ENCODE measurements around the gene HS6ST1. TPM values are rescaled to one million over a fixed set of nuclear protein-coding genes. Genes with fewer than 3 reads are reported as not detected.

HS6ST1 gene
- total RNA-seq, 1 donor from 2014 or later: 68.5 TPM

GRCh38 chr2:128272601-128273468 is 45.8 kb downstream of the HS6ST1 start:
- no peaks in the 10 kb centered on the region for H3K36me3 ChIP-seq
- no peak overlapping the region for H3K4me3 ChIP-seq
- no peak overlapping the region for H3K27ac ChIP-seq
- no peaks in the 10 kb centered on the region for H3K27me3 ChIP-seq
- TF ChIP-seq, protein P1, sequence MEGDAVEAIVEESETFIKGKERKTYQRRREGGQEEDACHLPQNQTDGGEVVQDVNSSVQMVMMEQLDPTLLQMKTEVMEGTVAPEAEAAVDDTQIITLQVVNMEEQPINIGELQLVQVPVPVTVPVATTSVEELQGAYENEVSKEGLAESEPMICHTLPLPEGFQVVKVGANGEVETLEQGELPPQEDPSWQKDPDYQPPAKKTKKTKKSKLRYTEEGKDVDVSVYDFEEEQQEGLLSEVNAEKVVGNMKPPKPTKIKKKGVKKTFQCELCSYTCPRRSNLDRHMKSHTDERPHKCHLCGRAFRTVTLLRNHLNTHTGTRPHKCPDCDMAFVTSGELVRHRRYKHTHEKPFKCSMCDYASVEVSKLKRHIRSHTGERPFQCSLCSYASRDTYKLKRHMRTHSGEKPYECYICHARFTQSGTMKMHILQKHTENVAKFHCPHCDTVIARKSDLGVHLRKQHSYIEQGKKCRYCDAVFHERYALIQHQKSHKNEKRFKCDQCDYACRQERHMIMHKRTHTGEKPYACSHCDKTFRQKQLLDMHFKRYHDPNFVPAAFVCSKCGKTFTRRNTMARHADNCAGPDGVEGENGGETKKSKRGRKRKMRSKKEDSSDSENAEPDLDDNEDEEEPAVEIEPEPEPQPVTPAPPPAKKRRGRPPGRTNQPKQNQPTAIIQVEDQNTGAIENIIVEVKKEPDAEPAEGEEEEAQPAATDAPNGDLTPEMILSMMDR (IDR thresholded peaks at IDR 0.05): no peak
- TF ChIP-seq POLR2AphosphoS5 (IDR thresholded peaks at IDR 0.05; ENCODE audit: insufficient read depth in 1 of 2, low read depth in 1 of 2) (no peak), POLR2A (IDR thresholded peaks at IDR 0.05) (no peak)
- peaks cover 22% of the 10 kb centered on the region for H3K4me1 ChIP-seq
- no peak for DNase-seq (ENCODE audit: extremely low spot score in 2 of 2)
- no peaks in the 10 kb centered on the region for H3K9me3 ChIP-seq
- intact Hi-C loops (cut with DNase I): no loop called here

- Histone ChIP-seq H3K9me3 (no peaks in the 10 kb centered on the region), H3K4me3 (no peak overlapping the region), H3K36me3 (no peaks in the 10 kb centered on the region), H3K27ac (no peak overlapping the region), H3K4me1 (peaks cover 22% of the 10 kb centered on the region), H3K27me3 (no peaks in the 10 kb centered on the region)
- TF ChIP-seq, protein P1 (IDR thresholded peaks at IDR 0.05): no peak
- TF ChIP-seq POLR2A (IDR thresholded peaks at IDR 0.05): no peak
- TF ChIP-seq POLR2AphosphoS5 (IDR thresholded peaks at IDR 0.05; ENCODE audit: insufficient read depth in 1 of 2, low read depth in 1 of 2): no peak
- intact Hi-C loops (cut with DNase I): no loop called here
- DNase-seq (ENCODE audit: extremely low spot score in 2 of 2): no peak
Measured at GRCh38 chr2:128271911-128272600, 46.6 kb downstream of the HS6ST1 start.

DNA sequence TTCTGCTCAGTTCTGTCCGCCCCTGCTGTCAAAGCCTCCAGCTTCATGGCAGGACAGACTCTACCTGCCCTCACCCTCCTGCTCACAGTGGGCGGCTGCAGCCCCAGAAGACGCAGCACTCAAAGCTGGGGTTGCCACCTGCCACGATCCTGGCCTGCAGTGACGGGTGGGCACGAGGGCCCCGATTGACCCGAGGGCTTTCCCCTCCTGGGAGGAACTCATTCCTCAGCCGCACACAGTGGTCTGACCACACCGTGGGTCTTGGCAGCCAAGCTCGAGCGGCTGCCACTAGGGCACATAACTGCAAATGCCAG is 47.1 kb downstream of the HS6ST1 start:
- peaks cover 22% of the 10 kb centered on the region for H3K4me1 ChIP-seq
- no peak for DNase-seq (ENCODE audit: extremely low spot score in 2 of 2)
- TF ChIP-seq POLR2AphosphoS5 (IDR thresholded peaks at IDR 0.05; ENCODE audit: insufficient read depth in 1 of 2, low read depth in 1 of 2): no peak
- TF ChIP-seq POLR2A (IDR thresholded peaks at IDR 0.05): no peak
- TF ChIP-seq, protein P1 (IDR thresholded peaks at IDR 0.05): no peak
- no peak overlapping the region for H3K27ac ChIP-seq
- no peak overlapping the region for H3K4me3 ChIP-seq
- no peaks in the 10 kb centered on the region for H3K9me3 ChIP-seq
- no peaks in the 10 kb centered on the region for H3K36me3 ChIP-seq
- intact Hi-C loops (cut with DNase I): no loop called here
- H3K27me3 ChIP-seq: no peaks in the 10 kb centered on the region

GRCh38 chr2:128270672-128271596 is 47.7 kb downstream of the HS6ST1 start:
- DNase-seq (ENCODE audit: extremely low spot score in 2 of 2): no peak
- intact Hi-C loops (cut with DNase I): no loop called here
- TF ChIP-seq, protein P1 (IDR thresholded peaks at IDR 0.05): no peak
- no peak for TF ChIP-seq POLR2AphosphoS5 (IDR thresholded peaks at IDR 0.05; ENCODE audit: insufficient read depth in 1 of 2, low read depth in 1 of 2)
- no peak for TF ChIP-seq POLR2A (IDR thresholded peaks at IDR 0.05)

More at GRCh38 chr2:128270672-128271596, 47.7 kb downstream of the HS6ST1 start:
- Histone ChIP-seq H3K27ac (no peak overlapping the region), H3K9me3 (no peaks in the 10 kb centered on the region), H3K4me1 (peaks cover 22% of the 10 kb centered on the region), H3K4me3 (no peak overlapping the region), H3K27me3 (no peaks in the 10 kb centered on the region), H3K36me3 (no peaks in the 10 kb centered on the region)
